GM12872 (cell line): ENCODE data around the gene RAPSN.

Experiments used
- TF ChIP-seq, protein P1 (sequence below): IDR thresholded peaks from 3 replicates; pipeline ENCODE4 v1.5.1; 2011; ENCODE audit warnings: low read depth, mild to moderate bottlenecking, low read length, moderate library complexity; ENCODE audit not compliant: insufficient read depth

Gene RAPSN

GRCh38 chr11:47448566-47449427, at the start of gene RAPSN:
RAPSN (minus strand) TSS chr11:47449136; CDS start chr11:47448964, 172 bp downstream.
- TF ChIP-seq, protein P1, sequence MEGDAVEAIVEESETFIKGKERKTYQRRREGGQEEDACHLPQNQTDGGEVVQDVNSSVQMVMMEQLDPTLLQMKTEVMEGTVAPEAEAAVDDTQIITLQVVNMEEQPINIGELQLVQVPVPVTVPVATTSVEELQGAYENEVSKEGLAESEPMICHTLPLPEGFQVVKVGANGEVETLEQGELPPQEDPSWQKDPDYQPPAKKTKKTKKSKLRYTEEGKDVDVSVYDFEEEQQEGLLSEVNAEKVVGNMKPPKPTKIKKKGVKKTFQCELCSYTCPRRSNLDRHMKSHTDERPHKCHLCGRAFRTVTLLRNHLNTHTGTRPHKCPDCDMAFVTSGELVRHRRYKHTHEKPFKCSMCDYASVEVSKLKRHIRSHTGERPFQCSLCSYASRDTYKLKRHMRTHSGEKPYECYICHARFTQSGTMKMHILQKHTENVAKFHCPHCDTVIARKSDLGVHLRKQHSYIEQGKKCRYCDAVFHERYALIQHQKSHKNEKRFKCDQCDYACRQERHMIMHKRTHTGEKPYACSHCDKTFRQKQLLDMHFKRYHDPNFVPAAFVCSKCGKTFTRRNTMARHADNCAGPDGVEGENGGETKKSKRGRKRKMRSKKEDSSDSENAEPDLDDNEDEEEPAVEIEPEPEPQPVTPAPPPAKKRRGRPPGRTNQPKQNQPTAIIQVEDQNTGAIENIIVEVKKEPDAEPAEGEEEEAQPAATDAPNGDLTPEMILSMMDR, result no peak

DNA sequence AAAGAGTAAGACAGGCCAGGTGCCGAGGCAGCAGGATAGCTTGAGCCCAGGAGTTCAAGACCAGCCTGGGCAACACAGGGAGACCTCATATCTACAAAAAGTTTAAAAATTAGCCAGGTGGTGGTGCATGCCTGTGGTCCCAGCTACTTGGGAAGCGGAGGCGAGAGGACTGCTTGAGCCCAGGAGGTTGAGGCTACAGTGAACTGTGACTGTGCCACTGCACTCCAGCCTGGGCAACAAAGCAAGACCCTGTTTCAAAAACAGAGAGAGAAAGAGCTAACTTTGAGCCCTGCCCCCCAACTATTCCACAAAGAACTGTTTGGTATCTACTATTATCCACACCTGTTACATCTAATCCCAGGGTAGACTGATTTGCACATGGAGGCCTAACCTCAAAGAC, 49.2 kb upstream of the RAPSN start:
- TF ChIP-seq, protein P1, result no peak

DNA sequence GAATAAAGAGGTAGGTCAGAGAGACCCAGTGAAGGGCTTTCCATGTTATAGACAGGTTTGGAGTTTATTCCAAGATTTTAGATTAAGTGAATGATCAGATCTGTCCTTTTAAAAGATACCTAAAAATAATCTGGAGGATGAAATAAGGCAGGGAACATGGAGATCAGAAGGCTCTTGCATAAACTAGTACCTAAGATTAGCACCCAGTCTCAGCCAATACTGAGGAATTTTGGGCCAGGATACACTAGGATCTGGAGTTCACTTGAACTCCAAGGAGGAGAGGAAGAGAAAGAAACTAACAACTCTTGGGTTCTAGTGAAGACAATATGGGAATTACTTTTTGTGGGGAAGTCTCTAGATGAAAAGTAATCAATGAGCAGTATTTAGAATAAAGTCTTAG, 47.9 kb upstream of the RAPSN start:
- TF ChIP-seq, protein P1, result no peak

DNA sequence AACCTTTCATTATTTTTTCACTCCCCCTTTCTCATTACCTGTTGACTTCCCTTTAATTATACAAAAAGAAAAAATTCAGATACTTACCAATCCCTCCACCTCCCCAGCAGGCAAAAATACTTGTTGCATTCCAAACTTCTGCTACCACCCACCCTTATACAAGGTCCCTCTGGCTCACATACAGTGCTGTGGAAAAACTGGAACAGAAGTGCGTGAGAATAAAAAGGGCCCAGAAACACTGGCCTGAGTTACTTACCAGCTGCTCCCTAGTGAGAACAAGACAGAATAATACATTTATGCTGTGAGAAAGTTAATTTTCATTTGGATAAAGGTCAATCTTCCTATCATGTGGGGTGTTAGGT, 46.9 kb upstream of the RAPSN start:
- TF ChIP-seq, protein P1, result no peak

GRCh38 chr11:47495011-47495855, 46.3 kb upstream of the RAPSN start:
- TF ChIP-seq, protein P1, result no peak

- TF ChIP-seq, protein P1, result no peak
Measured at GRCh38 chr11:47489395-47489755, 40.4 kb upstream of the RAPSN start.

GRCh38 chr11:47488674-47489394, 39.9 kb upstream of the RAPSN start:
- TF ChIP-seq, protein P1, result no peak
